GM13976 (cell line): ENCODE measurements around the gene SLC8A3.

Experiments used
- DNase-seq: peaks from one replicate; pipeline ENCODE4 v3.0.0; 2012; ENCODE audit warnings: low spot score
- in situ Hi-C: fragments of 300-500 bp; cut with MboI; formaldehyde crosslinking; loops from one replicate; pipeline ENCODE4 v1.12.0; 2022; ENCODE audit warnings: low sequenced_read_pairs, mixed read lengths, inconsistent platforms; ENCODE audit not compliant: unreplicated experiment
- TF ChIP-seq, protein P1 (sequence below): IDR thresholded peaks from 2 replicates; pipeline ENCODE4 v1.5.1; 2012; ENCODE audit warnings: borderline replicate concordance, mild to moderate bottlenecking; ENCODE audit not compliant: insufficient read depth; ENCODE audit errors: extremely low read depth, missing control alignments, control extremely low read depth

The SLC8A3 gene

DNA sequence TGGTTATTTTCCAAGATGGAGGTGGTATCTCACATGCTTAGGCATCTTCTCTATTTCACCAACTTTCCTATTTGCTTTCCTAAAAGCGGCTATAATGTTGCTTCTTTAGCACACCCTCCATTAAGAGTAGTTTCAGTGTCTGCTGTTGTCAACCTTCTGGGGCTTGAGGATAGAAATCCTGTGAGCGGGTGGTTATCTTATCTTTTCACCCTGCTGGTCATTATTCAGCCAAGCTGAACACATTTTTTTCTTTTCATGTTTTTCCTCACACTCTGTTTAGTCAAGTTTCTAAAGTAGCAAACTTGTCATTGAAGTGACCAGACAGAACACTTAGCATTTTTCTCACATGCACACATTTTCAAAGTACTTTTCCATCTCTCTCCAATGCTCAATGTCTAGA, 104.5 kb downstream of the SLC8A3 start:
- TF ChIP-seq, protein P1, sequence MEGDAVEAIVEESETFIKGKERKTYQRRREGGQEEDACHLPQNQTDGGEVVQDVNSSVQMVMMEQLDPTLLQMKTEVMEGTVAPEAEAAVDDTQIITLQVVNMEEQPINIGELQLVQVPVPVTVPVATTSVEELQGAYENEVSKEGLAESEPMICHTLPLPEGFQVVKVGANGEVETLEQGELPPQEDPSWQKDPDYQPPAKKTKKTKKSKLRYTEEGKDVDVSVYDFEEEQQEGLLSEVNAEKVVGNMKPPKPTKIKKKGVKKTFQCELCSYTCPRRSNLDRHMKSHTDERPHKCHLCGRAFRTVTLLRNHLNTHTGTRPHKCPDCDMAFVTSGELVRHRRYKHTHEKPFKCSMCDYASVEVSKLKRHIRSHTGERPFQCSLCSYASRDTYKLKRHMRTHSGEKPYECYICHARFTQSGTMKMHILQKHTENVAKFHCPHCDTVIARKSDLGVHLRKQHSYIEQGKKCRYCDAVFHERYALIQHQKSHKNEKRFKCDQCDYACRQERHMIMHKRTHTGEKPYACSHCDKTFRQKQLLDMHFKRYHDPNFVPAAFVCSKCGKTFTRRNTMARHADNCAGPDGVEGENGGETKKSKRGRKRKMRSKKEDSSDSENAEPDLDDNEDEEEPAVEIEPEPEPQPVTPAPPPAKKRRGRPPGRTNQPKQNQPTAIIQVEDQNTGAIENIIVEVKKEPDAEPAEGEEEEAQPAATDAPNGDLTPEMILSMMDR, result no peak
- in situ Hi-C loops, result no loop called here
- DNase-seq, result no peak

DNA sequence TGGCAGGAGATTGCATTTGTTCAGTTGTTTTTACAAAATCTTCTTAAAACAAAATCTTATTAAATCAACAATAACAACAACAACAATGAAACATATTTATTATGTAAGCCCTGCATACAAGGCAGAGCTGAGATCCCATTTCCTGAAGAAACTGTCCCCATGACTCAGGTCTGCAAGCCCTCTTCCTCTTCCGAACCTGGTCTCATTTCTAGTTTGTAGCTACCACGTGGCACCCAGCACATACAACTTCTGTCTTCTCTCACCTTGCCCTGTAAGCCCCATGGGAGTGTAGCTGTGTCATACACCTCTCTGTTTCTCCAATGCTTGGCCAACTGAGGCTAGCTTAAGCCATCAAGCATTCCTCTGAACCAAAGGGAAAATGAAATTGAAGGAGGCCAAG, 106.4 kb downstream of the SLC8A3 start:
- TF ChIP-seq, protein P1, result no peak
- no peak for DNase-seq
- in situ Hi-C loops, result no loop called here

DNA sequence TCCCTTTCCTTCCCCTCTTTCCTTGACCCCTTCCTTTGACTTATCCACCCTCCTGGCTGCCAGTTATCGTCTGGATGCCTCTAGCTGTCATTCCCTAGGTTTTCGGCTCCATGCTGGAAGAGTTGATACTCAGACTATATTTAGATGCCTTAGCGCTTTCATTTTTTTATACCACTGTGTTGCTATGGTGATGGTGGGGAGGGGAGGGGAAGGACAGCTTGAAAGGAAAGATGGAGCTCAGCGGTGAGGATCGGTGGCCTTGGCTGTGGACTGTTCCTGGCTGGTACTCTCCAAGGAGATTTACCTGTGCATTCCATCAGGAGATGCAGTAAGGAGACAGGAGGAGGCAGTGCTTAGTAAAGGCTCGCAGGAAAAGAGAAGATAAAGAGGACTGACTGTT, 108.7 kb downstream of the SLC8A3 start:
- TF ChIP-seq, protein P1, result no peak
- in situ Hi-C loops, result no loop called here
- no peak for DNase-seq

DNA sequence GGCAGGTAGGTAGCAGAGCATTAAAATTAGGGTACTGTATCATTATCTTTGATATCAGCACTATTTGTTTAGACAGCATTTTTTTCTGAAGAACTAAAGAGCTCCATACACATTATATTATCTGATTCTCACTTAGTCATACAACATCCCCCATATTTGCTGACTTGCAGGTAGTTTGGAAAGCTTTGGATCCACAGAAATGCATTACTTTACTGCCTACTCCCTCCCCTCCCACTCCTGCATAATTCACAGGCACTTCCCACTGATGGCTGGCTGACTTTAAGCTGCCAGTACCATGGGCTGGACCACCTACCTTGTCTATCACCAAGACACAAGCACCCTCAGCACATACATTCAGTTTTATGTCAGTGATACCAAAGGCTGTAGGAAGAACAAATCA, 110.4 kb downstream of the SLC8A3 start:
- no peak for DNase-seq
- TF ChIP-seq, protein P1, result no peak
- in situ Hi-C loops, result no loop called here

DNA sequence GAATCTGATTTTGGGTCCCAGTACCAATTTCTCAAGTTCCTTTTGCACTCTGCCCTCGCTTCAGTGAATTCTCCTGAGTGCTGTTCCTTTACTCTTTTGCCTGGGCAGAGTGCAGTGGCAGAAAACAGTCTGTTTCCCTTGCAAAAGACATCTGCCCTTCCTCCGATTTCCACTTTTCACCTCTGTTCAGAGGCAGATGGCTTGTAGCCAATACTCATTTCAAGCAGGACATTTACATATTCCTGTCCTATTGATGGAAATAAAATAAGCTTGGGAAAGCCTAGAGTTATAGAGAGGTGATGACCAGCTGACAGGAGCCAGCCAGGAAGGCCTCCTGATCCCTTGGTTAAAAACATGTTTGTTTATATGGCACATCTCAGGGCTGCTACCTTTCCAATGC, 111.0 kb downstream of the SLC8A3 start:
- DNase-seq, result no peak
- in situ Hi-C loops, result no loop called here
- TF ChIP-seq, protein P1, result no peak

DNA sequence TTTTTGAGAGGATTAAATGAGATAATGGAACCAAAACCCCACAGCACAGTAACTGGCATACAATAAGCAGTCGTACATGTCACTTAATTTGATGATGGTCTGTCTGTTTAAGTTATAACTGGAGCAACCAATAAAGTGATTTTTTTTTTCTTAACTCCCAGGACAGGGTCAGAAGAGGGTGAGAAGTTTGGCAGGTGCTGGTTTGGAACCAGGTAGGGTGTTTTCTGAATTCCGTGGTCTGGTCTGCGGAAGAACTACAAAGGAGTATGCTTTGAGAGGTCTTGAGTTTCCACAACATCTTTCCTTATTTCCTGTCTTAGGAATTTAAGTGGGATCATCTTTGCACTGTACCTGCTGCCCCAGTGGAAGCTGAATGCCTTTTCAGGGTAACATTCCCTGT, 111.7 kb downstream of the SLC8A3 start:
- in situ Hi-C loops, result no loop called here
- TF ChIP-seq, protein P1, result no peak
- no peak for DNase-seq
